Mononuclear cell (primary cell): ENCODE results near the gene MYO9B. TPM values are rescaled to one million over a fixed set of nuclear protein-coding genes. Genes with fewer than 3 reads are reported as not detected.
"Not testable (repeated sequence)": the region's sequence is repeated elsewhere in the genome, so short reads cannot be mapped to it uniquely, and the experiment has no call there.

Experiments used
- H3K27me3 ChIP-seq: 2 replicates; pipeline ENCODE4 v1.6.0; 2011; ENCODE audit warnings: low read length, control low read depth; ENCODE audit not compliant: insufficient read depth
- H3K4me1 ChIP-seq: 2 replicates; pipeline ENCODE4 v1.5.1; 2011; ENCODE audit warnings: mild to moderate bottlenecking, low read length, control low read depth; ENCODE audit not compliant: insufficient read depth
- H3K4me3 ChIP-seq: 2 replicates; pipeline ENCODE4 v1.5.1; 2011; ENCODE audit warnings: mild to moderate bottlenecking, low read length, moderate library complexity
- H3K9me3 ChIP-seq: 2 replicates; pipeline ENCODE4 v1.5.1; 2011; ENCODE audit warnings: low read depth, mild to moderate bottlenecking, control low read depth, low read length
- total RNA-seq: library from RNA; depleted of rRNA; stranded (reverse); fragments of >200 nt; gene quantifications from one replicate; pipeline ENCODE4 v1.2.3, GENCODE V29; 2012

MYO9B gene
- total RNA-seq, 1 donor, result 197 TPM

- H3K4me3 ChIP-seq, result no peak overlapping the region
- peaks cover 15% of the 10 kb centered on the region for H3K4me1 ChIP-seq
- H3K9me3 ChIP-seq, result no peaks in the 10 kb centered on the region
- H3K27me3 ChIP-seq, result no peaks in the 10 kb centered on the region
These were observed 80.8 kb downstream of the MYO9B start for GRCh38 chr19:17156296-17156946.

GRCh38 chr19:17156947-17157302 is 81.3 kb downstream of the MYO9B start:
- Histone ChIP-seq H3K27me3 (no peaks in the 10 kb centered on the region), H3K4me3 (no peak overlapping the region), H3K4me1 (peaks cover 15% of the 10 kb centered on the region), H3K9me3 (no peaks in the 10 kb centered on the region)

- Histone ChIP-seq H3K9me3 (no peaks in the 10 kb centered on the region), H3K27me3 (no peaks in the 10 kb centered on the region), H3K4me1 (peaks cover 15% of the 10 kb centered on the region), H3K4me3 (no peak overlapping the region)
These were observed 83.0 kb downstream of the MYO9B start for GRCh38 chr19:17158584-17158983.

GRCh38 chr19:17159466-17160393 is 84.2 kb downstream of the MYO9B start:
- Histone ChIP-seq H3K4me1 (peaks cover 15% of the 10 kb centered on the region), H3K9me3 (no peaks in the 10 kb centered on the region), H3K27me3 (no peaks in the 10 kb centered on the region), H3K4me3 (no peak overlapping the region)

- H3K27me3 ChIP-seq, result no peaks in the 10 kb centered on the region
- peaks cover 15% of the 10 kb centered on the region for H3K4me1 ChIP-seq
These were observed 85.3 kb downstream of the MYO9B start for GRCh38 chr19:17160908-17161307.

GRCh38 chr19:17162131-17162530 is 86.6 kb downstream of the MYO9B start:
- not testable (repeated sequence) for H3K9me3 ChIP-seq, H3K27me3 ChIP-seq, H3K4me1 ChIP-seq, H3K4me3 ChIP-seq

More at GRCh38 chr19:17160908-17161307, 85.3 kb downstream of the MYO9B start:
- no peaks in the 10 kb centered on the region for H3K9me3 ChIP-seq
- no peak overlapping the region for H3K4me3 ChIP-seq

GRCh38 chr19:17162580-17162979 is 87.0 kb downstream of the MYO9B start:
- Histone ChIP-seq H3K27me3 (no peaks in the 10 kb centered on the region), H3K4me1 (peaks cover under 1% of the 10 kb centered on the region), H3K9me3 (no peaks in the 10 kb centered on the region), H3K4me3 (no peak overlapping the region)

- Histone ChIP-seq H3K27me3 (no peaks in the 10 kb centered on the region), H3K9me3 (no peaks in the 10 kb centered on the region), H3K4me1 (no peaks in the 10 kb centered on the region), H3K4me3 (no peak overlapping the region)
These were observed 88.1 kb downstream of the MYO9B start for GRCh38 chr19:17163652-17164051.

- no peaks in the 10 kb centered on the region for H3K27me3 ChIP-seq
- no peaks in the 10 kb centered on the region for H3K9me3 ChIP-seq
- H3K4me3 ChIP-seq, result no peak overlapping the region
- no peaks in the 10 kb centered on the region for H3K4me1 ChIP-seq
These were observed 89.1 kb downstream of the MYO9B start for GRCh38 chr19:17164639-17165038.

GRCh38 chr19:17165715-17166114 is 90.1 kb downstream of the MYO9B start:
- Histone ChIP-seq H3K27me3 (no peaks in the 10 kb centered on the region), H3K4me1 (no peaks in the 10 kb centered on the region), H3K4me3 (no peak overlapping the region), H3K9me3 (no peaks in the 10 kb centered on the region)

GRCh38 chr19:17170538-17171297 is 95.1 kb downstream of the MYO9B start:
- H3K9me3 ChIP-seq, result no peaks in the 10 kb centered on the region
- no peak overlapping the region for H3K4me3 ChIP-seq
- peaks cover 3% of the 10 kb centered on the region for H3K4me1 ChIP-seq
- H3K27me3 ChIP-seq, result no peaks in the 10 kb centered on the region

GRCh38 chr19:17171874-17172273 is 96.3 kb downstream of the MYO9B start:
- no peaks in the 10 kb centered on the region for H3K9me3 ChIP-seq
- no peaks in the 10 kb centered on the region for H3K27me3 ChIP-seq
- peaks cover 3% of the 10 kb centered on the region for H3K4me1 ChIP-seq
- H3K4me3 ChIP-seq, result no peak overlapping the region

GRCh38 chr19:17172624-17173345 is 97.2 kb downstream of the MYO9B start:
- Histone ChIP-seq H3K9me3 (no peaks in the 10 kb centered on the region), H3K4me1 (peaks cover 3% of the 10 kb centered on the region), H3K4me3 (no peak overlapping the region), H3K27me3 (no peaks in the 10 kb centered on the region)

- H3K4me1 ChIP-seq, result peaks cover 17% of the 10 kb centered on the region
- H3K4me3 ChIP-seq, result no peak overlapping the region
- H3K27me3 ChIP-seq, result no peaks in the 10 kb centered on the region
- H3K9me3 ChIP-seq, result no peaks in the 10 kb centered on the region
These were observed 102.7 kb downstream of the MYO9B start for GRCh38 chr19:17178291-17178690.
